ENCODE measurements around the gene RAD1.
"Not testable (repeated sequence)": the region's sequence is repeated elsewhere in the genome, so short reads cannot be mapped to it uniquely, and the experiment has no call there.

Gene RAD1

GRCh38 chr5:34915139-34915855 lies at the start of gene RAD1, which contains the start of gene BRIX1:
Gene RAD1 (minus strand): TSS chr5:34915504. CDS start chr5:34914892, 612 bp downstream.
Gene BRIX1 (plus strand): TSS chr5:34915711. CDS start chr5:34915739, 28 bp downstream.
- peak; percentile 99 for DNase-seq (ENCODE audit: low spot score)

GRCh38 chr5:34959323-34959722 lies 44.0 kb upstream of the RAD1 start:
- DNase-seq (ENCODE audit: low spot score) = no peak

GRCh38 chr5:34957857-34958690 lies 42.8 kb upstream of the RAD1 start:
- peak; percentile 27 for DNase-seq (ENCODE audit: low spot score)

- DNase-seq (ENCODE audit: low spot score) = no peak
Measured at GRCh38 chr5:34957321-34957720, 42.0 kb upstream of the RAD1 start.

- no peak for DNase-seq (ENCODE audit: low spot score)
Measured at GRCh38 chr5:34944460-34945047, 29.2 kb upstream of the RAD1 start.

- DNase-seq (ENCODE audit: low spot score) = no peak
Measured at GRCh38 chr5:34944044-34944443, 28.7 kb upstream of the RAD1 start.

GRCh38 chr5:34941936-34942335 lies 26.6 kb upstream of the RAD1 start:
- no peak for DNase-seq (ENCODE audit: low spot score)

GRCh38 chr5:34932947-34933346 lies 17.6 kb upstream of the RAD1 start:
- no peak for DNase-seq (ENCODE audit: low spot score)

- DNase-seq (ENCODE audit: low spot score) = no peak
Measured at GRCh38 chr5:34930870-34931269, 15.6 kb upstream of the RAD1 start.

GRCh38 chr5:34930462-34930844 lies 15.1 kb upstream of the RAD1 start:
- no peak for DNase-seq (ENCODE audit: low spot score)

GRCh38 chr5:34929720-34930461 lies 14.6 kb upstream of the RAD1 start:
- peak; percentile 82 for DNase-seq (ENCODE audit: low spot score)

GRCh38 chr5:34929134-34929719 lies 13.9 kb upstream of the RAD1 start, which contains the start of gene DNAJC21:
Gene DNAJC21 (plus strand): TSS chr5:34929559. CDS start chr5:34929820, 261 bp downstream.
- DNase-seq (ENCODE audit: low spot score) = peak; percentile 99

- no peak for DNase-seq (ENCODE audit: low spot score)
Measured at GRCh38 chr5:34928267-34928666, 13.0 kb upstream of the RAD1 start.

- no peak for DNase-seq (ENCODE audit: low spot score)
Measured at GRCh38 chr5:34927785-34928184, 12.5 kb upstream of the RAD1 start.

GRCh38 chr5:34926318-34926888 lies 11.1 kb upstream of the RAD1 start:
- DNase-seq (ENCODE audit: low spot score) = no peak

- no peak for DNase-seq (ENCODE audit: low spot score)
Measured at GRCh38 chr5:34924462-34924765, 9.1 kb upstream of the RAD1 start.

GRCh38 chr5:34923694-34924461 lies 8.6 kb upstream of the RAD1 start:
- DNase-seq (ENCODE audit: low spot score) = no peak

GRCh38 chr5:34923256-34923655 lies 8.0 kb upstream of the RAD1 start:
- DNase-seq (ENCODE audit: low spot score) = not testable (repeated sequence)

- no peak for DNase-seq (ENCODE audit: low spot score)
Measured at GRCh38 chr5:34919077-34919476, 3.8 kb upstream of the RAD1 start.

- no peak for DNase-seq (ENCODE audit: low spot score)
Measured at GRCh38 chr5:34918025-34918424, 2.7 kb upstream of the RAD1 start.

GRCh38 chr5:34916518-34916917 lies 1.2 kb upstream of the RAD1 start:
- no peak for DNase-seq (ENCODE audit: low spot score)

All from Ammon's horn (tissue), 1 donor.